Tibial nerve (tissue), 3 donors: Measurements from ENCODE around the gene MYADML2.

Experiments used
- POLR2A ChIP-seq, 2 donors: fragments of 450-650 bp; IDR thresholded peaks; one replicate each; pipeline ENCODE4 v1.6.1; 2017; ENCODE audit warnings: antibody characterized with exemption in 2 of 2, mild to moderate bottlenecking in 2 of 2, moderate library complexity in 2 of 2
- TF ChIP-seq, protein P1 (sequence below), 5 experiments: fragments of 200-600 bp in 3 of 5; fragments of 450-650 bp in 2 of 5; sonication (generic) in 3 of 5; IDR thresholded peaks; one replicate each; pipeline ENCODE4 v1.5.1; 2016 to 2019; ENCODE audit warnings: antibody characterized with exemption in 5 of 5, mild to moderate bottlenecking in 3 of 5, moderate library complexity in 2 of 5

DNA sequence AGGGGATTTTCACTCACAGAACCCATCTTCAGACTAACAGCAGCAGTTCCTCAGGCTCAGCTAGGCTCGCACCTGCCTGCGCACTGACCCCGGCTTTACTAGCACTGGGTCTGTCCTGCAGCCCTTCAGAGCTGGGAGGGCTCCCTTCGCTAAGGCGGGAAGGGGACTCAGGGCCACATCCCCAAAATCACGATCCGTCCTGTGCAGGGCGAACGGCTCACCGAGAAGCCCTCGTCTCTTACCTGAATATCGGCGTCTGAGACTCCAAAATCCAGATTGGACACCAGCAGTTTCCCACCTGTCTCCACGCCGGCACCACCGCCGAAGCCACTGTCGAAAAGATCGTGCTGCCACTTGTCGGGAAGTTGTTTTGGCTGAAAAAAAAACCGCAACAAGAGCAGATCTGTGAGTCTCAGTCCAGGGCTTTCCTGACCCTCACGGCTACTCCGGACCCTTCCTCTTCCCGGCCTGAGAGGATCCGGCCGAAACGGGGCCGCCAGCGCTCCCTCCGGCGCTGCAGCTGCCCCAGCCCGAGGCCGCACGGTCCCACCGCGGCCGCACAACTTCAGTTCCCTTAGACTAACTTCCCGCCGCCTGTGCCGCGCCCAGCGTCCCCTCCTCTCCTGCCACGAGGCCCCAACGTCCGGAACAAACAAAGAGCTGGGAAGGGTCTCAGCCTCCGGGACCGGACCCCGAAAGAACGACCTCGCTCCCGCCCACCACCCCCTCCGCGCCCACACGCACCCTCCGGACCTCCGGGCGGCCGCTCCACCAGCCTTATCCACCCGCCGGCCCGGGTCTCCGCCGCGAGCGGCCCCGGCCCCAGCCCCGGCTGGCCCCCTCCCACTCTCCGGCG lies 56.4 kb downstream of the MYADML2 start:
- TF ChIP-seq, protein P1, sequence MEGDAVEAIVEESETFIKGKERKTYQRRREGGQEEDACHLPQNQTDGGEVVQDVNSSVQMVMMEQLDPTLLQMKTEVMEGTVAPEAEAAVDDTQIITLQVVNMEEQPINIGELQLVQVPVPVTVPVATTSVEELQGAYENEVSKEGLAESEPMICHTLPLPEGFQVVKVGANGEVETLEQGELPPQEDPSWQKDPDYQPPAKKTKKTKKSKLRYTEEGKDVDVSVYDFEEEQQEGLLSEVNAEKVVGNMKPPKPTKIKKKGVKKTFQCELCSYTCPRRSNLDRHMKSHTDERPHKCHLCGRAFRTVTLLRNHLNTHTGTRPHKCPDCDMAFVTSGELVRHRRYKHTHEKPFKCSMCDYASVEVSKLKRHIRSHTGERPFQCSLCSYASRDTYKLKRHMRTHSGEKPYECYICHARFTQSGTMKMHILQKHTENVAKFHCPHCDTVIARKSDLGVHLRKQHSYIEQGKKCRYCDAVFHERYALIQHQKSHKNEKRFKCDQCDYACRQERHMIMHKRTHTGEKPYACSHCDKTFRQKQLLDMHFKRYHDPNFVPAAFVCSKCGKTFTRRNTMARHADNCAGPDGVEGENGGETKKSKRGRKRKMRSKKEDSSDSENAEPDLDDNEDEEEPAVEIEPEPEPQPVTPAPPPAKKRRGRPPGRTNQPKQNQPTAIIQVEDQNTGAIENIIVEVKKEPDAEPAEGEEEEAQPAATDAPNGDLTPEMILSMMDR (IDR thresholded peaks at IDR 0.05), result no peak
- no peak for TF ChIP-seq POLR2A (IDR thresholded peaks at IDR 0.05)
